SU-DHL-6 (cell line): ENCODE data around the gene CRTAP.

Experiments used
- H2AFZ ChIP-seq: fragments of 200-600 bp; sonication (generic); 2 replicates; pipeline ENCODE4 v1.6.1; 2014; ENCODE audit warnings: low read depth, mild to moderate bottlenecking, moderate library complexity, mixed read lengths, antibody characterized with exemption, low read length; ENCODE audit not compliant: severe bottlenecking
- H3F3A ChIP-seq: fragments of 200-600 bp; shearing (Covaris generic); 2 replicates; pipeline ENCODE4 v1.6.0; 2016; ENCODE audit warnings: antibody characterized with exemption, mild to moderate bottlenecking; ENCODE audit not compliant: insufficient read depth
- H3K27ac ChIP-seq: fragments of 200-600 bp; sonication (generic); 2 replicates; pipeline ENCODE4 v1.5.1; 2016; ENCODE audit warnings: low read depth, mild to moderate bottlenecking, low read length, moderate library complexity, mixed read lengths
- H3K27me3 ChIP-seq: fragments of 200-600 bp; sonication (generic), shearing (Covaris generic); 2 replicates; pipeline ENCODE4 v1.6.0; 2014; ENCODE audit warnings: mild to moderate bottlenecking, low read length
- H3K36me3 ChIP-seq: fragments of 200-600 bp; sonication (generic); 2 replicates; pipeline ENCODE4 v1.6.1; 2014; ENCODE audit warnings: mild to moderate bottlenecking, low read length, mixed read lengths
- H3K4me2 ChIP-seq: fragments of 300-600, 200-600 bp; shearing (Covaris generic), sonication (generic); 2 replicates; pipeline ENCODE4 v1.6.0; 2014; ENCODE audit warnings: low read length, low read depth, mild to moderate bottlenecking; ENCODE audit not compliant: poor library complexity, severe bottlenecking
- H3K4me3 ChIP-seq: fragments of 200-600 bp; sonication (generic); 2 replicates; pipeline ENCODE4 v1.5.1; 2014; ENCODE audit warnings: antibody characterized with exemption, low read length, mild to moderate bottlenecking, mixed read lengths; ENCODE audit not compliant: insufficient read depth, poor library complexity, severe bottlenecking
- H3K79me2 ChIP-seq: fragments of 200-600 bp; sonication (generic); 2 replicates; pipeline ENCODE4 v1.6.1; 2014; ENCODE audit warnings: mild to moderate bottlenecking, low read length, moderate library complexity; ENCODE audit not compliant: insufficient read depth
- H3K9ac ChIP-seq: fragments of 200-600 bp; sonication (generic); 2 replicates; pipeline ENCODE4 v1.7.0; 2014; ENCODE audit warnings: mild to moderate bottlenecking, low read length
- H3K9me2 ChIP-seq: fragments of 200-600 bp; sonication (generic); replicated peaks from 2 replicates; pipeline ENCODE4 v1.6.1; 2014; ENCODE audit warnings: low read length; ENCODE audit not compliant: insufficient read depth
- H3K9me3 ChIP-seq: fragments of 200-600 bp; sonication (generic); 2 replicates; pipeline ENCODE4 v1.6.1; 2014; ENCODE audit warnings: low read length, mixed read lengths; ENCODE audit not compliant: insufficient read depth
- H4K20me1 ChIP-seq: fragments of 200-600 bp; sonication (generic); 2 replicates; pipeline ENCODE4 v1.6.1; 2014; ENCODE audit warnings: low read depth, mild to moderate bottlenecking, antibody characterized with exemption, low read length, moderate library complexity, mixed read lengths
- CTCF ChIP-seq: fragments of 200-600 bp; sonication (generic); IDR thresholded peaks from one replicate; pipeline ENCODE4 v1.5.1; 2017; ENCODE audit warnings: antibody characterized with exemption, mild to moderate bottlenecking, low read length, moderate library complexity; ENCODE audit not compliant: insufficient read depth, poor library complexity, severe bottlenecking
- EZH2phosphoT487 ChIP-seq: fragments of 200-600 bp; sonication (generic), shearing (Covaris generic); conservative IDR thresholded peaks from 2 replicates; pipeline ENCODE4 v1.6.1; 2018; ENCODE audit warnings: mild to moderate bottlenecking, antibody characterized with exemption, low read length, moderate library complexity, mixed read lengths

CRTAP gene

GRCh38 chr3:33124638-33125037 lies 10.8 kb downstream of the CRTAP start:
- no peak overlapping the region for H3K4me3 ChIP-seq
- H2AFZ ChIP-seq: no peak overlapping the region
- no peak overlapping the region for H3K4me2 ChIP-seq
- no peaks in the 10 kb centered on the region for H3K9me2 ChIP-seq
- no peak overlapping the region for H3K27ac ChIP-seq
- H3K79me2 ChIP-seq: no peaks in the 10 kb centered on the region
- H3K9me3 ChIP-seq: no peaks in the 10 kb centered on the region
- H3F3A ChIP-seq: no peaks in the 10 kb centered on the region
- H3K9ac ChIP-seq: no peak overlapping the region
- H3K36me3 ChIP-seq: no peaks in the 10 kb centered on the region
- TF ChIP-seq CTCF: no peak
- no peak for TF ChIP-seq EZH2phosphoT487
- no peaks in the 10 kb centered on the region for H3K27me3 ChIP-seq
- no peaks in the 10 kb centered on the region for H4K20me1 ChIP-seq

- Histone ChIP-seq H3K9ac (no peak overlapping the region), H3K36me3 (no peaks in the 10 kb centered on the region), H2AFZ (no peak overlapping the region), H3K79me2 (no peaks in the 10 kb centered on the region), H3K27me3 (no peaks in the 10 kb centered on the region), H3F3A (no peaks in the 10 kb centered on the region), H3K4me3 (no peak overlapping the region), H4K20me1 (no peaks in the 10 kb centered on the region), H3K4me2 (no peak overlapping the region), H3K9me2 (no peaks in the 10 kb centered on the region), H3K27ac (no peak overlapping the region), H3K9me3 (no peaks in the 10 kb centered on the region)
- TF ChIP-seq CTCF (no peak), EZH2phosphoT487 (no peak)
Measured at GRCh38 chr3:33125840-33126239, 12.0 kb downstream of the CRTAP start.

- Histone ChIP-seq H3K9me3 (no peaks in the 10 kb centered on the region), H3F3A (no peaks in the 10 kb centered on the region), H3K9ac (no peak overlapping the region), H3K4me3 (no peak overlapping the region), H2AFZ (no peak overlapping the region), H3K27me3 (no peaks in the 10 kb centered on the region), H4K20me1 (no peaks in the 10 kb centered on the region), H3K36me3 (no peaks in the 10 kb centered on the region), H3K9me2 (no peaks in the 10 kb centered on the region), H3K4me2 (no peak overlapping the region), H3K27ac (no peak overlapping the region), H3K79me2 (no peaks in the 10 kb centered on the region)
- TF ChIP-seq CTCF (no peak), EZH2phosphoT487 (no peak)
Measured at GRCh38 chr3:33128706-33129105, 14.9 kb downstream of the CRTAP start.

- TF ChIP-seq CTCF (no peak), EZH2phosphoT487 (no peak)
- no peak overlapping the region for H3K27ac ChIP-seq
- no peaks in the 10 kb centered on the region for H3K36me3 ChIP-seq
Measured at GRCh38 chr3:33130144-33130543, 16.3 kb downstream of the CRTAP start.

More at GRCh38 chr3:33130144-33130543, 16.3 kb downstream of the CRTAP start:
- Histone ChIP-seq H3K4me2 (no peak overlapping the region), H3K9me2 (no peaks in the 10 kb centered on the region), H3K9me3 (no peaks in the 10 kb centered on the region), H3K79me2 (no peaks in the 10 kb centered on the region), H3K9ac (no peak overlapping the region), H3K4me3 (no peak overlapping the region), H4K20me1 (no peaks in the 10 kb centered on the region), H2AFZ (no peak overlapping the region), H3F3A (no peaks in the 10 kb centered on the region), H3K27me3 (no peaks in the 10 kb centered on the region)
